Measurements from ENCODE around the gene F10. TPM values are rescaled to one million over a fixed set of nuclear protein-coding genes. Genes with fewer than 3 reads are reported as not detected.
"Not testable (repeated sequence)": the region's sequence is repeated elsewhere in the genome, so short reads cannot be mapped to it uniquely, and the experiment has no call there.

Gene F10
- total and polyA plus RNA-seq, 3 donors from 2014 or later = 19.9 to 33.7 (median 31.9) TPM

DNA sequence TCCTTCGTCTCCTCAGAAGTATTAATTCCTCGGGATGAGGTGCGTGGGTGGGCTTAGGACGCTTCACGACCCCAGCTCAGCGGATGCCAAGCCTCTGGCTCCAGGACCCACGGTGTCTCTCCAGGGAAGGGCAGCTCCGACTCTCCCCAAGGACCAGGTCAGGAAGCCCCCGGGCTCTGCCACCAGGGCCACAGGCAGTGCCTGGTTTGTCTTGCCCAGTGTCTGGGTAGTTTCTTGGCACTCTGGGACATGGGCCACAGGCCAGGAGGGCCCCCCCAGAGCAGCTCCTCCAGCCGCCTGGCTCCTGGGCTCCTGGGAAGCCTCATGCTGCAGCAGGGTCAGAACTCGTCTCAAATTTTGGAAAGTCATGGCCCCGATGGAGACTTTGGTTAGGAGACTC, 38.4 kb downstream of the F10 start:
- no peak for TF ChIP-seq POLR2A (IDR thresholded peaks at IDR 0.05)
- TF ChIP-seq, protein P1, sequence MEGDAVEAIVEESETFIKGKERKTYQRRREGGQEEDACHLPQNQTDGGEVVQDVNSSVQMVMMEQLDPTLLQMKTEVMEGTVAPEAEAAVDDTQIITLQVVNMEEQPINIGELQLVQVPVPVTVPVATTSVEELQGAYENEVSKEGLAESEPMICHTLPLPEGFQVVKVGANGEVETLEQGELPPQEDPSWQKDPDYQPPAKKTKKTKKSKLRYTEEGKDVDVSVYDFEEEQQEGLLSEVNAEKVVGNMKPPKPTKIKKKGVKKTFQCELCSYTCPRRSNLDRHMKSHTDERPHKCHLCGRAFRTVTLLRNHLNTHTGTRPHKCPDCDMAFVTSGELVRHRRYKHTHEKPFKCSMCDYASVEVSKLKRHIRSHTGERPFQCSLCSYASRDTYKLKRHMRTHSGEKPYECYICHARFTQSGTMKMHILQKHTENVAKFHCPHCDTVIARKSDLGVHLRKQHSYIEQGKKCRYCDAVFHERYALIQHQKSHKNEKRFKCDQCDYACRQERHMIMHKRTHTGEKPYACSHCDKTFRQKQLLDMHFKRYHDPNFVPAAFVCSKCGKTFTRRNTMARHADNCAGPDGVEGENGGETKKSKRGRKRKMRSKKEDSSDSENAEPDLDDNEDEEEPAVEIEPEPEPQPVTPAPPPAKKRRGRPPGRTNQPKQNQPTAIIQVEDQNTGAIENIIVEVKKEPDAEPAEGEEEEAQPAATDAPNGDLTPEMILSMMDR (IDR thresholded peaks at IDR 0.05) = no peak
- Histone ChIP-seq H3K27ac (no peak overlapping the region), H3K4me1 (no peaks in the 10 kb centered on the region), H3K36me3 (ENCODE audit: low read depth, missing control alignments) (no peaks in the 10 kb centered on the region), H3K9me3 (no peaks in the 10 kb centered on the region), H3K27me3 (no peaks in the 10 kb centered on the region), H3K4me3 (no peak overlapping the region)
- intact Hi-C loops (cut with DNase I; ENCODE audit: low total_unique reads) = no loop called here
- 66 to 70% methylated on average over 8 to 12 of the region's 12 CpGs for WGBS, 2 donors
- DNase-seq = no peak

DNA sequence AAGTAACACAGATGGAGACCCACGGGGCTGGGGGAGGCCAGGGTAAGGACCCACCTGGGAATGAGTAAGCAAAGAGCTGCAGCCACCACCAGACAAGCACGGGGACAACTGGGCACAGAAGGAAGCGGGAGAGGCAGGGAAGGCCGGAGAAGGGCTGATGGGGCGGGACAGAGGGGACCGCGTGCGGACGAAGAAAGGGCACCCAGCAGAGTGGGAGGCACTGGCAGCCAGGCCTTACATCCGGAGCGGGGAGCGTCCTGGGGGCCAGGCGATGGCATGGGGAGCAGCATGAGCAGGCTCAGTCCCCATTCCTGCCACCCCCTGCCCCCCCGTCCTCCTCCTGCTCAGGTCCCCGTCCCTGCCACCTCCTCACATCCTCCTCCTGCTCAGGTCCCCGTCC, 38.8 kb downstream of the F10 start:
- TF ChIP-seq, protein P1 (IDR thresholded peaks at IDR 0.05) = no peak
- no peak for TF ChIP-seq POLR2A (IDR thresholded peaks at IDR 0.05)
- Histone ChIP-seq H3K36me3 (ENCODE audit: low read depth, missing control alignments) (no peaks in the 10 kb centered on the region), H3K4me3 (no peak overlapping the region), H3K27ac (no peak overlapping the region), H3K27me3 (no peaks in the 10 kb centered on the region), H3K4me1 (no peaks in the 10 kb centered on the region), H3K9me3 (no peaks in the 10 kb centered on the region)
- WGBS, 2 donors = 50% methylated on average over 15 to 16 of the region's 16 CpGs
- intact Hi-C loops (cut with DNase I; ENCODE audit: low total_unique reads) = no loop called here
- DNase-seq = no peak

DNA sequence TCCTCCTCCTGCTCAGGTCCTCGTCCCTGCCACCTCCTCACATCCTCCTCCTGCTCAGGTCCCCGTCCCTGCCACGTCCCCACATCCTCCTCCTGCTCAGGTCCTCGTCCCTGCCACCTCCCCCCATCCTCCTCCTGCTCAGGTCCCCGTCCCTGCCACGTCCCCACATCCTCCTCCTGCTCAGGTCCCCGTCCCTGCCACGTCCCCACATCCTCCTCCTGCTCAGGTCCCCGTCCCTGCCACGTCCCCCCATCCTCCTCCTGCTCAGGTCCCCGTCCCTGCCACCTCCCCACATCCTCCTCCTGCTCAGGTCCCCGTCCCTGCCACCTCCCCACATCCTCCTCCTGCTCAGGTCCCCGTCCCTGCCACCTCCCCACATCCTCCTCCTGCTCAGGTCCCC, 39.4 kb downstream of the F10 start:
- H3K4me3 ChIP-seq; H3K9me3 ChIP-seq; H3K27me3 ChIP-seq; H3K27ac ChIP-seq; H3K36me3 ChIP-seq (ENCODE audit: low read depth, missing control alignments); DNase-seq; intact Hi-C loops (cut with DNase I; ENCODE audit: low total_unique reads); H3K4me1 ChIP-seq: not testable (repeated sequence)
- WGBS, 2 donors = 40% methylated on average over 1 of the region's 13 CpGs; no CpG with 5 or more reads in 1 of the 2 donors

DNA sequence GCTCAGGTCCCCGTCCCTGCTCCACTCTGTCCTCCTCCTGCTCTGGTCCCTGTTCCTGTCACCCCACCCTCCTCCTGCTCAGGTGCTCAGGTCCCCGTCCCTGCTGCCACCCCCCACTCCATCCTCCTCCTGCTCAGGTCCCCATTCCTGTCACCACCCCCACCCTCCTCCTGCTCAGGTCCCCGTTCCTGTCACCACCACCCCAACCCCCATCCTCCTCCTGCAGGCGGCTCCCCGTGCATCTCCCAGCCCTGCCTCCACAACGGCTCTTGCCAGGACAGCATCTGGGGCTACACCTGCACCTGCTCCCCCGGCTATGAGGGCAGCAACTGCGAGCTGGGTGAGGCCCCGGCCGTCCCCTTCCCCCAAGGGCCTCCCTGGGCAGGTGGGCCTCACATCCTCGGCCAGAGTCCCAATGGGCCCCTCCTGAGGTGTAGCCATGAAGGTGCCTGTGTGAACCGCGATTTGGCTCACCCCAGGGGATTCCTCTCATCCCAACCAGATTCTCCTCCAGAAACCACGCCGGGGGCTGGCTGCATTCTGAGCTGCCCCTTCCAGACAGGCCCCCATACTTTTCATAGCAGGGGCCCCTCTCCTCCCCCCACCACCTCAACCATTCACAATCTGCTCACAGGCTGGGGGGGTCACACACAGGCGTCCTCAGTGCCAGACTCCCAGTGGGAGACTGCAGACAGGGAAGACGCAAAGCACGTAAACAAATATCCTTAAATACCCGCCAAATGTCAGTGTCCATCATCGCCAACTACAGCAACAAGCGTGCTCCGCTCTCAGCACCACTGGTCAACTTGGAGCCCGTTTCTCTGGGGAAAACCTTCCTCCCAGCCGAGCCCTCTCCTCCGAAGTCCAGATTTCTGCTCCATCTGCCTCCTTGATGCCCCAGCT, 40.4 kb downstream of the F10 start:
- Histone ChIP-seq H3K9me3 (no peaks in the 10 kb centered on the region), H3K4me1 (no peaks in the 10 kb centered on the region), H3K4me3 (no peak overlapping the region), H3K27ac (no peak overlapping the region), H3K27me3 (no peaks in the 10 kb centered on the region), H3K36me3 (ENCODE audit: low read depth, missing control alignments) (no peaks in the 10 kb centered on the region)
- no peak for DNase-seq
- no peak for TF ChIP-seq POLR2A (IDR thresholded peaks at IDR 0.05)
- TF ChIP-seq, protein P1 (IDR thresholded peaks at IDR 0.05) = no peak
- intact Hi-C loops (cut with DNase I; ENCODE audit: low total_unique reads) = no loop called here
- WGBS, 2 donors = 42 to 61% methylated on average over 20 to 25 of the region's 25 CpGs

DNA sequence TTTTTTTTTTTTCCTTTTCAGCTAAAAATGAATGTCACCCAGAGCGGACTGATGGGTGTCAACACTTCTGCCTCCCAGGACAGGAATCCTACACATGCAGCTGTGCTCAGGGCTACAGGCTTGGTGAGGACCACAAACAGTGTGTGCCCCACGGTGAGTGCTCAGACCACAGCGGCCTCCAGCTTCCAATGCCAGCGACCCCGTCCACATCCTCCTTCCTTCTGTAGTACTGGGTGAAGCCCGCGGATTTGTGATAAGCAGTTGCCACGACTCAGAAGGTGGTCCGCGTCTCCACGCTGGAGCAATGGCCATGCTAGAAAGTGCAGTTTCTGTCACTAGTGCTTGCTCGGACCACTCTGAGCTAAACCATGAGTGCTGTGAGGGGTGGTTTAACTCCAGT, 41.9 kb downstream of the F10 start:
- Histone ChIP-seq H3K36me3 (ENCODE audit: low read depth, missing control alignments) (no peaks in the 10 kb centered on the region), H3K27me3 (no peaks in the 10 kb centered on the region), H3K4me3 (no peak overlapping the region), H3K4me1 (no peaks in the 10 kb centered on the region), H3K9me3 (no peaks in the 10 kb centered on the region), H3K27ac (no peak overlapping the region)
- TF ChIP-seq POLR2A (IDR thresholded peaks at IDR 0.05) = no peak
- TF ChIP-seq, protein P1 (IDR thresholded peaks at IDR 0.05) = no peak
- no peak for DNase-seq
- 77 to 90% methylated on average over 12 of the region's 12 CpGs for WGBS, 2 donors
- intact Hi-C loops (cut with DNase I; ENCODE audit: low total_unique reads) = no loop called here
